ENCODE measurements around the gene GBP6. TPM values are rescaled to one million over a fixed set of nuclear protein-coding genes. Genes with fewer than 3 reads are reported as not detected.

Gene GBP6, protein sequence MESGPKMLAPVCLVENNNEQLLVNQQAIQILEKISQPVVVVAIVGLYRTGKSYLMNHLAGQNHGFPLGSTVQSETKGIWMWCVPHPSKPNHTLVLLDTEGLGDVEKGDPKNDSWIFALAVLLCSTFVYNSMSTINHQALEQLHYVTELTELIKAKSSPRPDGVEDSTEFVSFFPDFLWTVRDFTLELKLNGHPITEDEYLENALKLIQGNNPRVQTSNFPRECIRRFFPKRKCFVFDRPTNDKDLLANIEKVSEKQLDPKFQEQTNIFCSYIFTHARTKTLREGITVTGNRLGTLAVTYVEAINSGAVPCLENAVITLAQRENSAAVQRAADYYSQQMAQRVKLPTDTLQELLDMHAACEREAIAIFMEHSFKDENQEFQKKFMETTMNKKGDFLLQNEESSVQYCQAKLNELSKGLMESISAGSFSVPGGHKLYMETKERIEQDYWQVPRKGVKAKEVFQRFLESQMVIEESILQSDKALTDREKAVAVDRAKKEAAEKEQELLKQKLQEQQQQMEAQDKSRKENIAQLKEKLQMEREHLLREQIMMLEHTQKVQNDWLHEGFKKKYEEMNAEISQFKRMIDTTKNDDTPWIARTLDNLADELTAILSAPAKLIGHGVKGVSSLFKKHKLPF
- total RNA-seq = under 1 TPM in 4 of 5 donors, not detected in 1; 0.13 to 0.83 (median 0.18) TPM
- 0.46 TPM for total RNA-seq (2013)
- total RNA-seq = 0.17 to 3.8 (median 1.0) reads per million in 29 experiments

DNA sequence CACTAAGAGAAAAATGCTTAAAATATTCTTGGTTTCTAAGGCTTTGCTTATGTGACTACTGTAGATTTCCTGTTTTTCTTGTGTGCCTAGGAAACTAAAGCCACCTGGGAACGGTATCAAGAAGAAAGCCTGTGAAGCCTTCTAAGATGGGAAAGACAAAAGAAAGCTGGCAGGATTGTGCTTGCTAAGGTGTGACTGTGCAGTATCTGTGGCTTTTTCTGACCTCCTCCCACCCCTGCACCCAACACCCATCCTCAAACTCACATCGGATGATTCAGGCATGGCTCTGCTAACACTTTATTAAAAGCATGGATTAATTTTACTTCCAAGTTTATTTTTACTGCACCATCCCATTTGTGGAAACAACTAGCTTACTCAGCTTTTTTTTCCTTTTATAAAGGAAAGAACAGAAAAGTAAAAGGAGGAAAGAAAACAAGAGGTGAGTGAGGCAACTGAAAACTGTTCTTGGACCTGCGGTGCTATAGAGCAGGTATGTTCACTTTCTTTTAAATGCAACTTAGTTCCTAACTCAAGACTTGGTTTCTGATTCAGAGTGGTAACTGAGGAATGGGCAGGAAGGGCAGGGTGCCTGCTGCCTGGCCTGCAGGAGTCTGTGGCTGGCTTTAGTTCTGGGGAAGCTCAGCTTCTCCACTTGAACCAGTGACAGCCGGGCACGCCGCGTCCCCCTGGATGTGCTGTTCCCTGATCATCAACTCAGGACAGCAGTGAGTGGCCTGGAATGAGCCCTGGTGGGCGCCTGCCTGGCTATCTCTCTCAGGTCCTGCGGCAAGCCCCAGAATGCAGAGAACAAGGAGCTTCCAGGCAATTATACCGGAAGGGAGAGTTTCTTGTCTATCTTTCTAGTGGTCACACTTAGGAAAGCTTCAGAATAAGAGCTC, at the start of gene GBP6:
TSS of gene GBP6 (plus strand) at position 422 of the 899 bp plus-strand sequence. CDS start 4,493 bp downstream, outside the sequence.
- Mint-ChIP-seq H3K36me3 (no peaks in the 10 kb centered on the region), H3K9me3 (no peaks in the 10 kb centered on the region), H3K27me3 (no peaks in the 10 kb centered on the region), H3K4me3 (no peak within 1 kb of the TSS), H3K27ac (peak within 1 kb of the TSS; percentile 7 to 70), H3K4me1 (peaks cover 13 to 14% (median 14%) of the 10 kb centered on the region in 3 donors)
- H3K4me3 ChIP-seq (ENCODE audit: control insufficient read depth in 1 of 2, extremely low read depth in 1 of 2, low read length in 1 of 2) = no peak within 1 kb of the TSS
- ATAC-seq (replicated peaks in 1 of 4) (no peak), DNase-seq (no peak)
- ChIA-PET POLR2A (interaction anchor here in 1 of 2 donors (0.6 kb wide), 1 partner anchor 318 kb away, joined by 3 read pairs; no protein-coding TSS in a partner anchor), CTCF (interaction anchor here in 1 of 2 donors (0.6 kb wide), 1 partner anchor 366 kb away, joined by 6 read pairs; no protein-coding TSS in a partner anchor)
- no peaks in the 10 kb centered on the region for H3K27me3 ChIP-seq (replicated peaks in 1 of 2; ENCODE audit: control insufficient read depth in 2 of 2, extremely low read depth in 1 of 2, insufficient read depth in 2 of 2, low read length in 1 of 2)
- WGBS (ENCODE audit: insufficient coverage) = 96% methylated on average over 5 of the region's 10 CpGs
- no peak within 1 kb of the TSS for H3K27ac ChIP-seq (ENCODE audit: low read length)
- peaks cover 0 to 5% of the 10 kb centered on the region in 2 experiments for H3K4me1 ChIP-seq (ENCODE audit: control insufficient read depth in 1 of 2, extremely low read depth in 1 of 2, insufficient read depth in 2 of 2, low read length in 2 of 2)
- H3K9me3 ChIP-seq = no peaks in the 10 kb centered on the region
- no peaks in the 10 kb centered on the region for H3K36me3 ChIP-seq (ENCODE audit: control insufficient read depth in 2 of 2, extremely low read depth in 1 of 2, insufficient read depth in 1 of 2, low read length in 1 of 2)

DNA sequence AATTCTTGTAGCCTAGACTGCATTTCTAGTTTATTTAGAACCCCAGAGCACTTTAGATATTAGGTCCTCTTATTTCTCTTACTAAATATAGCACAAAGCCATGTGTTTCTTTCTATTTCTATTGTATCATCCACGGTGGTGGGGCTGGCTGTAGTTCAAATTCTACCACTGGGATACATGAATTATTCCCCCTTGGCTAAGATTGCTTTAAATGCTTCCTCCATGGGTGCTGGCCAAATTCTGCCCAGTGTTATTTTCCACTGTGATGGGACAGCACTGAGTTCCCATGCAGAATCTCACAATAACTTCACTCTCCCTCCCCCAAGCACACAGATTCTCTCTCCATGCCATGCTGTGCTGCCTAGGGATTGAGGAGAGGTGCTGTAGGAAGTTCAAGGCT, 41.5 kb upstream of the GBP6 start:
- Mint-ChIP-seq H3K4me1 (peaks cover 6 to 19% (median 8%) of the 10 kb centered on the region in 3 donors), H3K27ac (no peak overlapping the region), H3K36me3 (peaks cover 12% of the 10 kb centered on the region), H3K9me3 (peaks cover 10 to 47% (median 46%) of the 10 kb centered on the region in 3 donors), H3K4me3 (no peak overlapping the region), H3K27me3 (no peaks in the 10 kb centered on the region)
- no peak overlapping the region for H3K27ac ChIP-seq (ENCODE audit: low read length)
- H3K9me3 ChIP-seq = no peaks in the 10 kb centered on the region
- H3K4me3 ChIP-seq (ENCODE audit: control insufficient read depth in 1 of 2, extremely low read depth in 1 of 2, low read length in 1 of 2) = no peak overlapping the region
- ATAC-seq (replicated peaks in 1 of 4) = no peak
- CTCF ChIA-PET = no interaction called here
- POLR2A ChIA-PET = no interaction called here
- peaks cover 0 to 5% of the 10 kb centered on the region in 2 experiments for H3K4me1 ChIP-seq (ENCODE audit: control insufficient read depth in 1 of 2, extremely low read depth in 1 of 2, insufficient read depth in 2 of 2, low read length in 2 of 2)
- H3K36me3 ChIP-seq (ENCODE audit: control insufficient read depth in 2 of 2, extremely low read depth in 1 of 2, insufficient read depth in 1 of 2, low read length in 1 of 2) = no peaks in the 10 kb centered on the region
- no CpG with 5 or more reads among the region's 1 CpG for WGBS (ENCODE audit: insufficient coverage)
- H3K27me3 ChIP-seq (replicated peaks in 1 of 2; ENCODE audit: control insufficient read depth in 2 of 2, extremely low read depth in 1 of 2, insufficient read depth in 2 of 2, low read length in 1 of 2) = no peaks in the 10 kb centered on the region
- no peak for DNase-seq

DNA sequence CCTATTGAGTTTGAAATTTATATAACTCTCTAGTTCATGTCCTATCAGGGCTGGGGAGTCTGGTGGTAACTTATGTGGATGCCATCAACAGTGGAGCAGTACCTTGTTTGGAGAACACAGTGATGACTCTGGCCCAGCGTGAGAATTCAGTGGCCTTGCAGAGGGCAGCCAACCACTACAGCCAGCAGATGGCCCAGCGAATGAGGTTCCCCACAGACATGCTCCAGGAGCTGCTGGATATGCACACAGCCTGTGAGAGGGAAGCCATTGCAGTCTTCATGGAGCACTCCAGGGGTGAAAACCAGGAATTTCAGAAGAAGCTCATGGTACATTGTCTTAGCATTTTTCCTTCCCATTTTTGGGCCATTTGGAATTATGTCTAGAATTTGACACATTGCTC, 32.0 kb upstream of the GBP6 start:
- Mint-ChIP-seq H3K4me3 (no peak overlapping the region), H3K27ac (no peak overlapping the region), H3K4me1 (peaks cover 5 to 8% (median 6%) of the 10 kb centered on the region in 3 donors), H3K9me3 (peaks cover 2 to 16% (median 3%) of the 10 kb centered on the region in 3 donors), H3K36me3 (peaks cover 7% of the 10 kb centered on the region), H3K27me3 (no peaks in the 10 kb centered on the region)
- 90% methylated on average over 2 of the region's 2 CpGs for WGBS (ENCODE audit: insufficient coverage)
- no peaks in the 10 kb centered on the region for H3K9me3 ChIP-seq
- DNase-seq (no peak), ATAC-seq (replicated peaks in 1 of 4) (no peak)
- H3K36me3 ChIP-seq (ENCODE audit: control insufficient read depth in 2 of 2, extremely low read depth in 1 of 2, insufficient read depth in 1 of 2, low read length in 1 of 2) = no peaks in the 10 kb centered on the region
- H3K27me3 ChIP-seq (replicated peaks in 1 of 2; ENCODE audit: control insufficient read depth in 2 of 2, extremely low read depth in 1 of 2, insufficient read depth in 2 of 2, low read length in 1 of 2) = no peaks in the 10 kb centered on the region
- H3K4me1 ChIP-seq (ENCODE audit: control insufficient read depth in 1 of 2, extremely low read depth in 1 of 2, insufficient read depth in 2 of 2, low read length in 2 of 2) = no peaks in the 10 kb centered on the region
- ChIA-PET POLR2A (no interaction called here), CTCF (interaction anchor here in 1 of 2 donors (0.6 kb wide), 1 partner anchor 337 kb away, joined by 5 read pairs; no protein-coding TSS in a partner anchor)
- no peak overlapping the region for H3K4me3 ChIP-seq (ENCODE audit: control insufficient read depth in 1 of 2, extremely low read depth in 1 of 2, low read length in 1 of 2)
- no peak overlapping the region for H3K27ac ChIP-seq (ENCODE audit: low read length)

DNA sequence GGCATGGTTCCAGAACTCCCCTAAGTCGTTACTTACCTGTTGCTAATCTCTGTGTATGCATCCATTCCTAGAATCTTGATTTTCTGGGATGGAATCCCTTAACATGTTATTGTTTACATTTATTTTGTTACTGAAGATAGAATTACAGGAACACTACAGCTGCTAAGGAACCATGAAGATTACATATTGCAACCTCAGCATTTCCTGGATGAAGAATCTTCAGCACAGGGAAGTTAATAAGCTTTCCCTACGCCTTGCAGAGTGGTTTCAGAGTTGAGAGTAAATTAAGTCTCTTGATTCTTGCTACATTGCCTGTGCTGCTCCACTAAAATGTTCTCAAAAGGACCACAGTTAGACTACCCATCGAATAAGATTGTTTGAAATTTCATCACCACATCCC, 31.4 kb upstream of the GBP6 start:
- no CpG with 5 or more reads among the region's 3 CpGs for WGBS (ENCODE audit: insufficient coverage)
- ChIA-PET POLR2A (no interaction called here), CTCF (interaction anchor here in 1 of 2 donors (0.6 kb wide), 1 partner anchor 337 kb away, joined by 5 read pairs; no protein-coding TSS in a partner anchor)
- Mint-ChIP-seq H3K36me3 (peaks cover 7% of the 10 kb centered on the region), H3K27ac (no peak overlapping the region), H3K27me3 (no peaks in the 10 kb centered on the region), H3K9me3 (peaks cover 2 to 16% (median 3%) of the 10 kb centered on the region in 3 donors), H3K4me1 (peaks cover 5 to 8% (median 6%) of the 10 kb centered on the region in 3 donors), H3K4me3 (no peak overlapping the region)
- H3K4me3 ChIP-seq (ENCODE audit: control insufficient read depth in 1 of 2, extremely low read depth in 1 of 2, low read length in 1 of 2) = no peak overlapping the region
- H3K4me1 ChIP-seq (ENCODE audit: control insufficient read depth in 1 of 2, extremely low read depth in 1 of 2, insufficient read depth in 2 of 2, low read length in 2 of 2) = no peaks in the 10 kb centered on the region
- H3K9me3 ChIP-seq = no peaks in the 10 kb centered on the region
- no peak overlapping the region for H3K27ac ChIP-seq (ENCODE audit: low read length)
- DNase-seq = no peak
- no peaks in the 10 kb centered on the region for H3K36me3 ChIP-seq (ENCODE audit: control insufficient read depth in 2 of 2, extremely low read depth in 1 of 2, insufficient read depth in 1 of 2, low read length in 1 of 2)
- ATAC-seq (replicated peaks in 1 of 4) = no peak
- no peaks in the 10 kb centered on the region for H3K27me3 ChIP-seq (replicated peaks in 1 of 2; ENCODE audit: control insufficient read depth in 2 of 2, extremely low read depth in 1 of 2, insufficient read depth in 2 of 2, low read length in 1 of 2)

DNA sequence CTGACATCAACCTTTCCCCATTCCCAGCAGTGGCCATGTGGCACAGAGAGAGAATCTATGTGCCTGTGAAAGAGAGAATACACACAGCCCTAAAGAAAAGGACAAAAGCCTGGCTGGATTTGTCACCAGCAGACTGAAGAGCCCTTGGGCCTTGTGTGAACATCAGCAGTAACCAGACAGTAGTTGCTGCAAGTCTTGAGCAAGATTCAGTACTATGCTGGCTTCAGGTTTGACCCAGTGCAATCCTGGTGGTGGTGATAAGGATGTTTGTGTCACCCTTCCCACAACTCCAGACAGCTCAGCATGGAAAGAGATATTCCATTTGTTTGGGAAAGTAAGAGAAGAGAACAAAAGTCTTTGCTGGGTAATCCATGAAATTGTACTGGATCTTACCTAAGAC, 28.4 kb upstream of the GBP6 start:
- no peak overlapping the region for H3K27ac ChIP-seq (ENCODE audit: low read length)
- ChIA-PET POLR2A (no interaction called here), CTCF (no interaction called here)
- ATAC-seq (replicated peaks in 1 of 4) = no peak
- Mint-ChIP-seq H3K27ac (no peak overlapping the region), H3K27me3 (no peaks in the 10 kb centered on the region), H3K9me3 (peaks cover 0 to 3% (median 2%) of the 10 kb centered on the region in 3 donors), H3K4me1 (peaks cover 5 to 8% (median 6%) of the 10 kb centered on the region in 3 donors), H3K36me3 (peaks cover 1% of the 10 kb centered on the region), H3K4me3 (no peak overlapping the region)
- no peak for DNase-seq
- no peak overlapping the region for H3K4me3 ChIP-seq (ENCODE audit: control insufficient read depth in 1 of 2, extremely low read depth in 1 of 2, low read length in 1 of 2)
- H3K27me3 ChIP-seq (replicated peaks in 1 of 2; ENCODE audit: control insufficient read depth in 2 of 2, extremely low read depth in 1 of 2, insufficient read depth in 2 of 2, low read length in 1 of 2) = peaks cover 0 to 3% of the 10 kb centered on the region in 2 experiments
- H3K9me3 ChIP-seq = no peaks in the 10 kb centered on the region
- H3K4me1 ChIP-seq (ENCODE audit: control insufficient read depth in 1 of 2, extremely low read depth in 1 of 2, insufficient read depth in 2 of 2, low read length in 2 of 2) = no peaks in the 10 kb centered on the region
- H3K36me3 ChIP-seq (ENCODE audit: control insufficient read depth in 2 of 2, extremely low read depth in 1 of 2, insufficient read depth in 1 of 2, low read length in 1 of 2) = no peaks in the 10 kb centered on the region

DNA sequence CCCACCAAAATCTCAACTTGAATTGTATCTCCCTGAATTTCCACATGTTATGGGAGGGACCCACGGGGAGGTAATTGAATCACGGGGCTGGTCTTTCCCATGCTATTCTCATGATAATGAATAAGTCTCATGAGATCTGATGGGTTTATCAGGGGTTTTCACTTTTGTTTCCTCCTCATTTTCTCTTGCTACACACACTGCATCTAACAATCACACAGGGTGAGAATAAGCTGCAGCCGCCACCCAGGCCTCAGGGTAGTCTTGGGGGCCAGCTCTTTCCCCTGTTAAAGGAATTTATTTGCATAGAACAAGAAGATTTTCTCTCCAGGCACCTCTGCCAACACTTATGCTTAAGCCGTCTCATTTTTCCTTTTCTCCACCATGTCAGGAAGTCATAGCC, 26.0 kb upstream of the GBP6 start:
- H3K4me1 Mint-ChIP-seq = no peaks in the 10 kb centered on the region
- H3K27ac Mint-ChIP-seq = no peak overlapping the region
- no peaks in the 10 kb centered on the region for H3K36me3 ChIP-seq (ENCODE audit: control insufficient read depth in 2 of 2, extremely low read depth in 1 of 2, insufficient read depth in 1 of 2, low read length in 1 of 2)
- H3K9me3 Mint-ChIP-seq = peaks cover 0 to 3% (median 0%) of the 10 kb centered on the region in 3 donors
- ATAC-seq (replicated peaks in 1 of 4) (no peak), DNase-seq (no peak)
- H3K4me3 Mint-ChIP-seq = no peak overlapping the region
- CTCF ChIA-PET = interaction anchor here in 1 of 2 donors (0.6 kb wide), 1 partner anchor 20 kb away, joined by 3 read pairs; no protein-coding TSS in a partner anchor
- H3K9me3 ChIP-seq = no peaks in the 10 kb centered on the region
- H3K4me1 ChIP-seq (ENCODE audit: control insufficient read depth in 1 of 2, extremely low read depth in 1 of 2, insufficient read depth in 2 of 2, low read length in 2 of 2) = no peaks in the 10 kb centered on the region
- H3K27me3 Mint-ChIP-seq = no peaks in the 10 kb centered on the region
- no peak overlapping the region for H3K27ac ChIP-seq (ENCODE audit: low read length)
- peaks cover 0 to 3% of the 10 kb centered on the region in 2 experiments for H3K27me3 ChIP-seq (replicated peaks in 1 of 2; ENCODE audit: control insufficient read depth in 2 of 2, extremely low read depth in 1 of 2, insufficient read depth in 2 of 2, low read length in 1 of 2)
- H3K4me3 ChIP-seq (ENCODE audit: control insufficient read depth in 1 of 2, extremely low read depth in 1 of 2, low read length in 1 of 2) = no peak overlapping the region
- H3K36me3 Mint-ChIP-seq = no peaks in the 10 kb centered on the region
- POLR2A ChIA-PET = no interaction called here
- WGBS (ENCODE audit: insufficient coverage) = no CpG with 5 or more reads among the region's 4 CpGs

Measured in T-cell (primary cell).